Measurements from ENCODE around the gene IREB2.

DNA sequence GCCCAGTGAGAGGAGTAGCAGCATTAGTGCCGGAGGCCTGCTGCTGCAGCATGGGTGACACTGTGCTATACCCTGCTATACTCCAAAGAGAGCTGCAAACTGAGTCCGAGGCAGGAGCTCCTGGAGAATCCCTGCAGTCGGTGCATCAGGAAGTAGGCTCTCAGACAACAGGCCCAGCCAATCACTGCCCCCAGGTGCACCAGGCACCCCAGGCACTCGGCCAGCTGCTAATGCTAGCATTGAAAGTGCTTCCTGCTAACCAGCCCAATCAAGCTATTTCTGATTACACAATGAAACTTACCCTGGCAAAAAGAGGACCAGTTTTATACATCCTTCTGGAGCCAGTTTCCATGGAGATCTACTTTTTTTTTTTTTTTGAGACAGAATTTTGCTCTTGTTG is 45.6 kb upstream of the IREB2 start:
- TF ChIP-seq, protein P1, sequence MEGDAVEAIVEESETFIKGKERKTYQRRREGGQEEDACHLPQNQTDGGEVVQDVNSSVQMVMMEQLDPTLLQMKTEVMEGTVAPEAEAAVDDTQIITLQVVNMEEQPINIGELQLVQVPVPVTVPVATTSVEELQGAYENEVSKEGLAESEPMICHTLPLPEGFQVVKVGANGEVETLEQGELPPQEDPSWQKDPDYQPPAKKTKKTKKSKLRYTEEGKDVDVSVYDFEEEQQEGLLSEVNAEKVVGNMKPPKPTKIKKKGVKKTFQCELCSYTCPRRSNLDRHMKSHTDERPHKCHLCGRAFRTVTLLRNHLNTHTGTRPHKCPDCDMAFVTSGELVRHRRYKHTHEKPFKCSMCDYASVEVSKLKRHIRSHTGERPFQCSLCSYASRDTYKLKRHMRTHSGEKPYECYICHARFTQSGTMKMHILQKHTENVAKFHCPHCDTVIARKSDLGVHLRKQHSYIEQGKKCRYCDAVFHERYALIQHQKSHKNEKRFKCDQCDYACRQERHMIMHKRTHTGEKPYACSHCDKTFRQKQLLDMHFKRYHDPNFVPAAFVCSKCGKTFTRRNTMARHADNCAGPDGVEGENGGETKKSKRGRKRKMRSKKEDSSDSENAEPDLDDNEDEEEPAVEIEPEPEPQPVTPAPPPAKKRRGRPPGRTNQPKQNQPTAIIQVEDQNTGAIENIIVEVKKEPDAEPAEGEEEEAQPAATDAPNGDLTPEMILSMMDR (IDR thresholded peaks at IDR 0.05 in 4 of 5, conservative IDR thresholded peaks at IDR 0.05 in 1 of 5): no peak
- no peak for TF ChIP-seq POLR2A (IDR thresholded peaks at IDR 0.05)

Data from gastrocnemius medialis (tissue), 4 donors.